Esophagus squamous epithelium (tissue), 5 donors: ENCODE measurements around the gene SRY. TPM values are rescaled to one million over a fixed set of nuclear protein-coding genes. Genes with fewer than 3 reads are reported as not detected.
"Not testable (repeated sequence)": the region's sequence is repeated elsewhere in the genome, so short reads cannot be mapped to it uniquely, and the experiment has no call there.

Experiments
- DNase-seq: peaks from one replicate; lab custom pipeline; 2025; lab: John Stamatoyannopoulos, UW
- H3K27ac ChIP-seq, 4 donors: fragments of 200-600 bp; sonication (generic); one replicate each; pipeline ENCODE4 v1.5.1; 2016 to 2019; ENCODE audit warnings: mild to moderate bottlenecking in 1 of 4
- H3K27me3 ChIP-seq, 4 donors: fragments of 200-600 bp; sonication (generic); 1 replicate in 3 of 4; 2 replicates in 1 of 4; pipeline versions ENCODE4 v1.5.1 to v1.6.0; 2017 to 2021; ENCODE audit warnings: antibody characterized with exemption in 1 of 4
- H3K36me3 ChIP-seq, 3 donors: fragments of 200-600 bp; sonication (generic); one replicate each; pipeline ENCODE4 v1.5.1; 2016 to 2019
- H3K4me1 ChIP-seq, 3 donors: fragments of 200-600 bp; sonication (generic); one replicate each; pipeline ENCODE4 v1.5.1; 2017 to 2019
- H3K4me3 ChIP-seq, 4 donors: fragments of 200-600 bp; sonication (generic); 1 replicate in 3 of 4; 2 replicates in 1 of 4; pipeline ENCODE4 v1.5.1; 2016 to 2019; ENCODE audit warnings: mild to moderate bottlenecking in 2 of 4, moderate library complexity in 1 of 4
- H3K9me3 ChIP-seq, 3 donors: fragments of 200-600 bp; sonication (generic); one replicate each; pipeline ENCODE4 v1.5.1; 2016 to 2019
- POLR2A ChIP-seq, 4 donors: fragments of 450-650 bp; IDR thresholded peaks; one replicate each; pipeline ENCODE4 v1.6.1; 2017; ENCODE audit warnings: antibody characterized with exemption in 4 of 4, mild to moderate bottlenecking in 4 of 4, moderate library complexity in 3 of 4
- WGBS, 2 donors: methylation state at CpG; one replicate each; pipeline ENCODE4 v1.1.5; 2018; 5-methylcytosine and 5-hydroxymethylcytosine counted together
- intact Hi-C: fragments of 100-400 bp; cut with DNase I; formaldehyde crosslinking; loops from one replicate; pipeline ENCODE4 v1.15.0; 2022
- total RNA-seq, 4 donors: library from RNA; depleted of rRNA; stranded (reverse); fragments of >200 nt; gene quantifications; one replicate each; pipeline ENCODE4 v1.1.0, GENCODE V29; 2016
- TF ChIP-seq, protein P1 (sequence below), 6 experiments: fragments of 450-650 bp in 4 of 6; fragments of 200-600 bp in 2 of 6; sonication (generic) in 2 of 6; IDR thresholded peaks; one replicate each; pipeline ENCODE4 v1.5.1; 2016 to 2019; ENCODE audit warnings: antibody characterized with exemption in 6 of 6, mild to moderate bottlenecking in 4 of 6, moderate library complexity in 4 of 6
- donor health status: DM: yes; HTN: yes; CAD: no.

The SRY gene
- total RNA-seq, result not detected

- 9% methylated on average over 9 of the region's 9 CpGs; no CpG with 5 or more reads in 1 of the 2 donors for WGBS, 2 donors
- Histone ChIP-seq H3K4me3 (peak within 1 kb of the TSS in 2 of 4 donors; percentile 3 to 38), H3K4me1 (peaks cover 0 to 11% (median 0%) of the 10 kb centered on the region in 3 donors), H3K36me3 (no peaks in the 10 kb centered on the region), H3K27me3 (no peaks in the 10 kb centered on the region), H3K9me3 (no peaks in the 10 kb centered on the region), H3K27ac (peak within 1 kb of the TSS in 2 of 4 donors; percentile 58 to 67)
- no peak for TF ChIP-seq POLR2A (IDR thresholded peaks at IDR 0.05)
- TF ChIP-seq, protein P1, sequence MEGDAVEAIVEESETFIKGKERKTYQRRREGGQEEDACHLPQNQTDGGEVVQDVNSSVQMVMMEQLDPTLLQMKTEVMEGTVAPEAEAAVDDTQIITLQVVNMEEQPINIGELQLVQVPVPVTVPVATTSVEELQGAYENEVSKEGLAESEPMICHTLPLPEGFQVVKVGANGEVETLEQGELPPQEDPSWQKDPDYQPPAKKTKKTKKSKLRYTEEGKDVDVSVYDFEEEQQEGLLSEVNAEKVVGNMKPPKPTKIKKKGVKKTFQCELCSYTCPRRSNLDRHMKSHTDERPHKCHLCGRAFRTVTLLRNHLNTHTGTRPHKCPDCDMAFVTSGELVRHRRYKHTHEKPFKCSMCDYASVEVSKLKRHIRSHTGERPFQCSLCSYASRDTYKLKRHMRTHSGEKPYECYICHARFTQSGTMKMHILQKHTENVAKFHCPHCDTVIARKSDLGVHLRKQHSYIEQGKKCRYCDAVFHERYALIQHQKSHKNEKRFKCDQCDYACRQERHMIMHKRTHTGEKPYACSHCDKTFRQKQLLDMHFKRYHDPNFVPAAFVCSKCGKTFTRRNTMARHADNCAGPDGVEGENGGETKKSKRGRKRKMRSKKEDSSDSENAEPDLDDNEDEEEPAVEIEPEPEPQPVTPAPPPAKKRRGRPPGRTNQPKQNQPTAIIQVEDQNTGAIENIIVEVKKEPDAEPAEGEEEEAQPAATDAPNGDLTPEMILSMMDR (IDR thresholded peaks at IDR 0.05), result no peak
- intact Hi-C loops, result no loop called here
- DNase-seq, result no peak
Observed at GRCh38 chrY:2787600-2787999, at the start of gene SRY. SRY (minus strand) TSS chrY:2787682; CDS start chrY:2787603, 79 bp downstream.

DNA sequence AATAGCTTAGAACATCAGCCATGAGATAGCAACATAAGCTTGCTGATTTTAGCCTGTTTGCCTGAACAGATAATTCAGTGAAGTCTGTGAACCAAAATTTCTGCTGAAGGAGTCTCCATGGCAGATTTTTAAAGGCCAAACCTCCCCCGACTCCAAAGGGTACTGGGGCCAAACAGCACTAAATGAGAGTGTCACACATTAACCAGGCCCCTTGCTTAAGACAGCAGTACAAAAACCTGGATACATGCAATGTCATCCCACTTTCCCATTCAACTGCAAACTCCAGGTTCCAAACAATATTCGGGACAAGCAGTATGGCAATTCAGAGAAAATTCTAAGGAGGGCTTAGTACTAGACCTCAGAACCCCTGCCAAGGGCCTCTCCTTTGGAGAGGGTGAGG lies 49.6 kb upstream of the SRY start:
- Histone ChIP-seq H3K4me1 (peaks cover 0 to under 1% (median 0%) of the 10 kb centered on the region in 3 donors), H3K27ac (no peak overlapping the region), H3K36me3 (no peaks in the 10 kb centered on the region), H3K27me3 (peaks cover 0 to 7% (median 0%) of the 10 kb centered on the region in 4 donors), H3K4me3 (no peak overlapping the region), H3K9me3 (no peaks in the 10 kb centered on the region)
- 83% methylated on average over 1 of the region's 2 CpGs; no CpG with 5 or more reads in 1 of the 2 donors for WGBS, 2 donors
- DNase-seq, result no peak
- TF ChIP-seq POLR2A (IDR thresholded peaks at IDR 0.05), result no peak
- TF ChIP-seq, protein P1 (IDR thresholded peaks at IDR 0.05), result no peak
- intact Hi-C loops, result no loop called here

DNA sequence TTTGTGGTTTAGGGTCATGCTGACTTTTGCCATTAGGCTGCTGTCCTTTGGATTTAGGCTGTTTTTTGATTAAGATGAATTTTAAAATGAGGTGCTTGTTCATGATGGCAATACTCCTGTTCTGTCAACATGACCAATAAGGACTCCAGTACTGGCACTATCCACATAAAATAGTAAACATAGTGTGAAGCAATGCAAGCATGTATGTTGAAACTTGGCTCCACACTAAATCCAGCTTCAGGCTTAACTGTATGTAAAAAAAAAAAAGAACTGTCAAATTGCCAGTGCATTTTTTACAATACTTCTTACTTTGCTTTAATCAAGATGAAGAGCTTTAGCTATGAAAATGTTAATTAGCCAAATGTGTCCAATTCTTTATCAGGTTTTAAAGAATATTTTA lies 47.7 kb upstream of the SRY start:
- H3K36me3 ChIP-seq, result no peaks in the 10 kb centered on the region
- no peaks in the 10 kb centered on the region for H3K9me3 ChIP-seq
- no peak overlapping the region for H3K4me3 ChIP-seq
- TF ChIP-seq POLR2A (IDR thresholded peaks at IDR 0.05), result no peak
- TF ChIP-seq, protein P1 (IDR thresholded peaks at IDR 0.05), result no peak
- DNase-seq, result no peak
- peaks cover 0 to 8% (median 0%) of the 10 kb centered on the region in 4 donors for H3K27me3 ChIP-seq
- no peaks in the 10 kb centered on the region for H3K4me1 ChIP-seq
- H3K27ac ChIP-seq, result no peak overlapping the region
- intact Hi-C loops, result no loop called here

GRCh38 chrY:2828497-2828896 lies 41.0 kb upstream of the SRY start:
- no peak for TF ChIP-seq POLR2A (IDR thresholded peaks at IDR 0.05)
- TF ChIP-seq, protein P1 (IDR thresholded peaks at IDR 0.05), result no peak
- Histone ChIP-seq H3K27me3 (peaks cover 0 to 11% (median 0%) of the 10 kb centered on the region in 4 donors), H3K9me3 (no peaks in the 10 kb centered on the region), H3K4me3 (no peak overlapping the region), H3K4me1 (no peaks in the 10 kb centered on the region), H3K36me3 (no peaks in the 10 kb centered on the region), H3K27ac (no peak overlapping the region)
- intact Hi-C loops, result no loop called here
- WGBS, 2 donors, result 39% methylated on average over 3 of the region's 5 CpGs; no CpG with 5 or more reads in 1 of the 2 donors
- DNase-seq, result no peak

DNA sequence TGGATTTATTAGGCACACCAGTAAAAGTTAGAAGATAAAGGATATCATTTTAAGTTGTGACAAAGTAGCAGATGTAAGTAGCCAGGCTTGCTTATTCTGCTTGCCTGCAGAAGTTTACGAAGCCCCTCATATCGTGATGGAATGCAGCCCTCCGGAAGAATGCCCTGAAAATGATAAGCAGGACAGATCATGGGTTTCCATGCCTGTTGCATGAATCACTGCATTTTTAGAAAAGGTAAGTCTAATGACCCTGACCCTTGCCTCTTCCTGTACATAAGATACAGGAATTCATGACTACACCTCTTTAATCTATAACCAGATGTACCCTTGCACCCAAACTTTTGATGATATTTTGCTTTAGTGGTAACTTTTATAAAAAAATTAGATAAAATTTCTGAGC lies 37.0 kb upstream of the SRY start:
- Histone ChIP-seq H3K27me3 (no peaks in the 10 kb centered on the region), H3K4me1 (no peaks in the 10 kb centered on the region), H3K27ac (no peak overlapping the region), H3K36me3 (no peaks in the 10 kb centered on the region), H3K9me3 (no peaks in the 10 kb centered on the region), H3K4me3 (no peak overlapping the region)
- no peak for DNase-seq
- no peak for TF ChIP-seq POLR2A (IDR thresholded peaks at IDR 0.05)
- TF ChIP-seq, protein P1 (IDR thresholded peaks at IDR 0.05), result no peak
- intact Hi-C loops, result no loop called here
- whole genome bisulfite sequencing, 2 donors, result 62% methylated on average over 3 of the region's 3 CpGs; no CpG with 5 or more reads in 1 of the 2 donors

DNA sequence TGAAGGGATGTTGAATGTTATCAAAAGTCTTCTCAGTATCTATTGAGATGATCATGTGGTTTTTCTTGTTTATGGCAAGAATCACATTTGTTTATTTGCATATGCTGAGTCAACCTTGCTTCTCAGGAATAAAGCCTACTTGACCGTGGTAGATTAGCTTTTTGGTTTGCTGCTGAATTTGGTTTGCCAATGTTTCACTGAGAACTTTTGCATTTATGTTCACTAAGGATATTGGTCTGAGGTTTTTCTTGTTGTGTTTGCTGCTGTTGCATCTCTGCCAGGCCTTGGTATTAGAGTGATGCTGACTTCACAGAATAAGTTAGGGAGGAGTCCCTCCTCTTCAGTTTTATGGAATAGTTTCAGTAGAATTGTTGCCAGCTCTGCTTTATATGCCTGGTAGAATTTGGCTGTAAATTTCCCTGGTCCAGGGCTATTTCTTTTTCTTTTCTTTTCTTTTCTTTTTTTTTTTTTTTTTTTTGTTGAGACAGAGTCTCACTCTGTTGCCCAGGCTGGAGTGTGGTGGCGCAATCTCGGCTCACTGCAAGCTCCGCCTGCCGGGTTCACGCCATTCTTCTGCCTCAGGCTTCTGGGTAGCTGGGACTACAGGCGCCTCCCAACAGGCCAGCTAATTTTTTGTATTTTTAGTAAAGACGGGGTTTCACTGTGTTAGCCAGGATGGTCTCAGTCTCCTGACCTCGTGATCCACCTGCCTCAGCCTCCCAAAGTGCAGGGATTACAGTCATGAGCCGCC lies 29.8 kb upstream of the SRY start:
- H3K4me3 ChIP-seq, H3K9me3 ChIP-seq, H3K36me3 ChIP-seq, DNase-seq, H3K27me3 ChIP-seq, H3K27ac ChIP-seq, H3K4me1 ChIP-seq, intact Hi-C loops: not testable (repeated sequence)
- 57% methylated on average over 2 of the region's 10 CpGs; no CpG with 5 or more reads in 1 of the 2 donors for WGBS, 2 donors
